Fibroblast of the aortic adventitia (primary cell): ENCODE data around the gene DHRS12. TPM values are rescaled to one million over a fixed set of nuclear protein-coding genes. Genes with fewer than 3 reads are reported as not detected.

Experiments used
- DNase-seq: peaks from one replicate; pipeline ENCODE4 v3.0.0-alpha.2; 2010; ENCODE audit warnings: low read depth
- H3K4me3 ChIP-seq: 2 replicates; pipeline ENCODE4 v1.5.1; 2011; ENCODE audit warnings: low read depth, mild to moderate bottlenecking, control low read depth, low read length, moderate library complexity
- CTCF ChIP-seq: IDR thresholded peaks from 2 replicates; pipeline ENCODE4 v1.5.1; 2011; ENCODE audit warnings: mild to moderate bottlenecking, low read length, control low read depth, inconsistent platforms; ENCODE audit not compliant: insufficient read depth
- total RNA-seq: library from RNA; depleted of rRNA; stranded (reverse); fragments of >200 nt; gene quantifications from 2 replicates; pipeline ENCODE4 v1.2.3, GENCODE V29; 2012; ENCODE audit warnings: low replicate concordance

Gene DHRS12
- total RNA-seq, 1 donor: 3.8 TPM

- H3K4me3 ChIP-seq: no peak overlapping the region
Measured at GRCh38 chr13:51764184-51765141, 39.5 kb downstream of the DHRS12 start.

GRCh38 chr13:51763486-51763885, 40.5 kb downstream of the DHRS12 start:
- DNase-seq: no peak
- no peak overlapping the region for H3K4me3 ChIP-seq
- TF ChIP-seq CTCF: no peak

More at GRCh38 chr13:51764184-51765141, 39.5 kb downstream of the DHRS12 start:
- no peak for TF ChIP-seq CTCF
- peak; percentile 78 for DNase-seq

- TF ChIP-seq CTCF: no peak
- H3K4me3 ChIP-seq: no peak overlapping the region
- DNase-seq: peak; percentile 15
Measured at GRCh38 chr13:51761643-51762350, 42.2 kb downstream of the DHRS12 start.

DNA sequence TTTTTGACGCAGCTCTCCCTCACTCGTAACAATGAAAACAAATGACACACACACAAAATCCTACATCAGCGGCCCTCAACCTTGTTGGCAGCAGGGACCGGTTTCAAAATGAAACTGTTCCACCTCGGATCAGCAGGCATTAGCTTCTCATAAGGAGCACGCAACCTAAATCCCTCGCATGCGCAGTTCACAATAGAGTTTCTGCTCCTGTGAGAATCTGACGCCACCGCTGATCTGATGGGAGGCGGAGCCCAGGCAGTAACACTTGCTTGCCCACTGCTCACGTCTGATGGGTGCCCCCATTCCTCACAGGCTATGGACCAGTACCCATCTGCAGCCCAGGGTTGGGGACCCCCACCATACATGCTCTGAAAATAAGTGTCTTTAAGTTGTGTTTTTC, 43.4 kb downstream of the DHRS12 start:
- no peak overlapping the region for H3K4me3 ChIP-seq
- DNase-seq: peak; percentile 43
- TF ChIP-seq CTCF: no peak

DNA sequence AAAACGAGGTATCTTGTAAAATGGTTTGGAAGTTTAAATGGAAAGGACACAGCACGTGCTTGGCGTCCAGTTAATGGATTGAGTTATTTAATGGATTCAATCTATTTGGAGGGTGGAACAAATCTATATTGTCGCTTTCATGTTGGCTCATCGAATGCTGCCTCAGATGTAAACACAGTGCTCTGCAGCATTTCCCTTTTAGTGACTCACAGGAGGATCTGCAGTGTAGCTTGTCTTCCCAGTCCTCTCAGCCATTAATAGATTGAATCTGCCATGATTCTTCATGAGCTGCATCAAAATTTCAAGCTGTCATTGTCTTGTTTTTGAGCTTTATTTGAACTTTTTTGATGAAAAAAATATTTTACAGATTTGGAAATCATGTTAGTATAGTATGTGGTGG, 44.7 kb downstream of the DHRS12 start:
- H3K4me3 ChIP-seq: no peak overlapping the region
- TF ChIP-seq CTCF: no peak
- DNase-seq: no peak

DNA sequence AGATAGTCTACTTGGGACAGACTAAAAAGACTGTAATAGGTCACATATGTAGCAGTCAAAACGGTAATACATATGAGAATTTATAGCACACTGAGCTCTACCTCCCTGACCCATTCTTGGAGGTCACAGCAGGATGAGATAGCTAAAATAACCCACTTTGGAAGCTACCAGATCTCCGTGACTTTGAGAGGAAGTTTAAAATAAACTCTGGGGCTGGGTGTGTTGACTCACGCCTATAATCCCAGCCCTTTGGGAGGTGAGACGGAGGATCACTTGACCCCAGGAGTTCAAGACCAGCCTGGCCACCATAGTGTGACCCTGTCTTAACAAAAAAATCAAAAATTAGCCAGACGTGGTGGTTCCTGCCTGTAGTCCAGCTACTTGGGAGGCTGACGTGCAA, 45.3 kb downstream of the DHRS12 start:
- no peak for DNase-seq

More for the DNA sequence above, 45.3 kb downstream of the DHRS12 start:
- no peak for TF ChIP-seq CTCF
- no peak overlapping the region for H3K4me3 ChIP-seq
